GM19238 (cell line): Measurements from ENCODE around the gene HIBADH.
A peak's percentile ranks its signal among the peaks of the same experiment; 100 is the strongest.
"Not testable (repeated sequence)": the region's sequence is repeated elsewhere in the genome, so short reads cannot be mapped to it uniquely, and the experiment has no call there.

ENCODE experiments used
- DNase-seq: peaks from one replicate; pipeline ENCODE4 v3.0.0; 2011; ENCODE audit warnings: low spot score; ENCODE audit not compliant: insufficient read length

HIBADH gene

GRCh38 chr7:27680610-27681009 is 17.9 kb upstream of the HIBADH start:
- DNase-seq, result no peak

- DNase-seq, result no peak
These were observed 16.1 kb upstream of the HIBADH start for GRCh38 chr7:27678617-27679260.

GRCh38 chr7:27677912-27678612 is 15.4 kb upstream of the HIBADH start:
- DNase-seq, result no peak

GRCh38 chr7:27674126-27674525 is 11.4 kb upstream of the HIBADH start:
- not testable (repeated sequence) for DNase-seq

GRCh38 chr7:27671675-27672074 is 9.0 kb upstream of the HIBADH start:
- no peak for DNase-seq

- no peak for DNase-seq
These were observed 8.0 kb upstream of the HIBADH start for GRCh38 chr7:27670676-27671075.

GRCh38 chr7:27670177-27670576 is 7.5 kb upstream of the HIBADH start:
- DNase-seq, result no peak

GRCh38 chr7:27665531-27665930 is 2.8 kb upstream of the HIBADH start:
- no peak for DNase-seq

GRCh38 chr7:27663989-27664331 is 1.3 kb upstream of the HIBADH start:
- no peak for DNase-seq

- peak; percentile 19 for DNase-seq
These were observed 733 bp downstream of the HIBADH start for GRCh38 chr7:27661811-27662489.

GRCh38 chr7:27656724-27657123 is 6.0 kb downstream of the HIBADH start:
- DNase-seq, result no peak

GRCh38 chr7:27655184-27655583 is 7.5 kb downstream of the HIBADH start:
- DNase-seq, result no peak

GRCh38 chr7:27652518-27652917 is 10.2 kb downstream of the HIBADH start:
- no peak for DNase-seq

- DNase-seq, result no peak
These were observed 11.0 kb downstream of the HIBADH start for GRCh38 chr7:27651702-27652101.

GRCh38 chr7:27650283-27650682 is 12.4 kb downstream of the HIBADH start:
- no peak for DNase-seq

- no peak for DNase-seq
These were observed 15.2 kb downstream of the HIBADH start for GRCh38 chr7:27647489-27647888.

GRCh38 chr7:27647046-27647445 is 15.6 kb downstream of the HIBADH start:
- DNase-seq, result no peak

GRCh38 chr7:27642271-27642670 is 20.4 kb downstream of the HIBADH start:
- DNase-seq, result no peak

- DNase-seq, result no peak
These were observed 21.0 kb downstream of the HIBADH start for GRCh38 chr7:27641581-27642230.

- no peak for DNase-seq
These were observed 21.7 kb downstream of the HIBADH start for GRCh38 chr7:27640884-27641574.

- no peak for DNase-seq
These were observed 22.8 kb downstream of the HIBADH start for GRCh38 chr7:27639851-27640250.

- DNase-seq, result not testable (repeated sequence)
These were observed 23.6 kb downstream of the HIBADH start for GRCh38 chr7:27639048-27639447.
